Limb (tissue), 2 donors: ENCODE measurements around the gene TMEFF2.

Experiments used
- DNase-seq, 2 donors: peaks; one replicate each; pipeline ENCODE4 v3.0.0-alpha.2; 2016; ENCODE audit errors: extremely low spot score in 2 of 2

TMEFF2 gene

DNA sequence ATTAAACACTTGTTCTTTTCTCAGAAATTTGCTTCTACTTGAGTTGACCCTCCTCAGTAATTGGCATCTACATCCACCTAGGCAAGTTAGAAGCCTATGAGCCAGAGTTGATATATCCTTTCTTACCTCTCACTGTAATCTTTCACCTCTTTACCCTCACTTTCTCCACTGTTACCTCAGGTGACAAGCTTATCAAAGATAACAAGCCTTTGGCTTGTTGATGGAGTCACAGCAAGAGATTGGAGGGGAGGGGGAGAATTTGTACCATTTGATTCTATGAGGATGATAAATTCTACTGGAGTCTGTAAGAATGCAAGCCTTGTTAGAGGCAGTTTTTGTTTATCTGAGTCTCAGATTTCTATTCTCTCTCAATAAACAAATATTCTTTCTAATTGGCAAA is 176.9 kb downstream of the TMEFF2 start:
- DNase-seq = no peak

- DNase-seq = no peak
Measured at GRCh38 chr2:192016265-192016664, 178.5 kb downstream of the TMEFF2 start.

- DNase-seq = no peak
Measured at GRCh38 chr2:192013211-192013610, 181.5 kb downstream of the TMEFF2 start.

DNA sequence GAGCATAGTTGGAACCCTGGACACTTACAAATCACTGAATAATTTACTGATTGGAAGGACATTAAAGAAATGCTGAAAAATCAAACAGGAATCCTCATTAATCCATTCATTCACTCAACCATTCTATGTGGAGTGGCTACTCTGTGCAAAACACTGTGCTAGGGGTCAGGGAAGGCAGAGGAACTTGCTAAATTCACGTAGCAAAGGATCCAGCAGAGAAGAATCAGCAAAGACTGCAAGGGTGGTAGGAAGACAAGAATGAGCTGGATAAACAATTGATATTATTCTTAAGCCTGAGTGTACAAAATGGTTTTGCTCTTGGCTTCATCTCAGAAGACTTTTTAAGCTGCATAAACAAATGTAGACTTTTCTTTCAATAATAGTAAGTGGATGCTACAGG is 183.5 kb downstream of the TMEFF2 start:
- no peak for DNase-seq

- no peak for DNase-seq
Measured at GRCh38 chr2:192010073-192010472, 184.7 kb downstream of the TMEFF2 start.

DNA sequence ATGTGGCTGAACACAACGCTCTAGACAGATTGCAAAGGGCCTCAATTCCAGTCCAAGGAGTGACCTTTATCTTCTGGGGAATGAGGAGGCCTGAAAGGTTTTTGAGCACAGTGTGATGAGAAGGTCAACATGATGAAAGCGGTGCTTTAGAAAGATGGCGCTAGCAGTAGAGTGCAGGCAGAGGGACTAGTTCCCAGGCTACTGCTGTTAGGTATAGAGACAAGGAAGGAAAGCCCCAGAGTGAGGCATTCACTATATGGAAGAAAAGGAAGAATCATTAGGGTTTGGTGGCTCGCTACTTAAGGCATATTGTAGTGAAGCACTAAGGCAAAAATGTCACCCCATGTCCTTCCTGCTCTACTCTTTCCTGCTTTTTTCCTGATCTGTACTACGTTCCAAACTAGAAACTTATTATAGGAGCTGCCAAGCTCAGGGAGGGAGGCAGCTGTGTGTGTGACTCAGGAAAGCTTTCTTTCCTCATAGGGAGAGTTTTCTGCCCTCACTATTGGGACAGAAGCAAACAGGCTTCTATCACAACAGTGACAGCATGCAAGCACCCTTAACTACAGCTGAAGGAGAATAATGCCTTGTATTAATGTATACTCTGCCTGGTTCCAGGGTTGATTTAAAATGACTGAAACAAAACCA is 187.0 kb downstream of the TMEFF2 start:
- no peak for DNase-seq

- no peak for DNase-seq
Measured at GRCh38 chr2:192005211-192005610, 189.5 kb downstream of the TMEFF2 start.

GRCh38 chr2:192004188-192004963 is 190.4 kb downstream of the TMEFF2 start:
- DNase-seq = no peak

DNA sequence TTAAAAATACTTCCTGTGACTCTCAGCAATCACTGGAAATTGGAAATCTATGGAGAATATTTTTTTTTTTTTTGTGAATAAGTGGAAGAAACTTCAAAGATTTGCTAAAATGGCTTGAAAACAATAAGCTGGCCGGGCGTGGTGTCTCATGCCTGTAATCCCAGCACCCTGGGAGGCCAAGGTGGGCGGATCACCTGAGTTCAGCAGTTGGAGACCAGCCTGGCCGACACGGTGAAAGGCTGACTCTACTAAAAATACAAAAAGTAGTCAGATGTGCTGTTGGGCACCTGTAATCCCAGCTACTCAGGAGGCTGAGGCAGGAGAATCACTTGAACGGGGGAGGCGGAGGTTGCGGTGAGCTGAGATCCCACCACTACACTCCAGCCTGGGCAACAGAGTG is 192.3 kb downstream of the TMEFF2 start:
- DNase-seq = no peak

DNA sequence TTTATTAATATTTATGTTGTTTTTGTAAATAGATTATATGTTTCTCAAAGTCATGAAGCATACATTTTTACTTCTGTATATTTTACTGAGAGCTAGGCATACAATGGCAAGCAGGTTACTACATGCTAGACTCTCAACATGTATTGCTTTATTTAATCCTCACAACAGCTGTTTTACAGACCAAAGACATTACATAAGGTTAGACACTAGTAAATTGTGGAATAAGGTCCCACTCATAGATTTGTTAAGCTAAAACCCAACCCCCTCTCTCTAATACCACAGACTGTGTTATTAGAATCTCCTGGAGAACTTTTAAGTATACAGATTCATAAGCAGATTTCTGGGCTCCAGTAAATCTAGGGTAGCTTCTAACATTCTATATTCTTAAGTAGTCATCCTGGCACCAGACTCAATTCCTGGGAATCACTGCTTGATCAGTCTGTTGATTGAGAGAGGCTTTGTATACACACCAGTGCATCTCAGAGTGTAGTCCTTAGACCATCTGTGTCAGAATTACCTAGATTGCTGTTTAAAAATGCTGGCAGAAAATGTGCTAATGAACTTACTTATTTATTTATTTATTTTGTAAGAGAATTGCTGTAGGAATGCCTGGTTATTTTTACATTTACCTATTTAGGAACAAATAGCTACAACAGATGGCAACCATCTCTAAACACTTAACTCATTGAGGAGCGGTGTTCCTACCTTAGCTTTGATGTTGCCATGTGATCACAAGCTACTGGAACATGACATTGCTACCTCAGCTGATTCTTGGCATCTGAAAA is 194.3 kb downstream of the TMEFF2 start:
- no peak for DNase-seq

DNA sequence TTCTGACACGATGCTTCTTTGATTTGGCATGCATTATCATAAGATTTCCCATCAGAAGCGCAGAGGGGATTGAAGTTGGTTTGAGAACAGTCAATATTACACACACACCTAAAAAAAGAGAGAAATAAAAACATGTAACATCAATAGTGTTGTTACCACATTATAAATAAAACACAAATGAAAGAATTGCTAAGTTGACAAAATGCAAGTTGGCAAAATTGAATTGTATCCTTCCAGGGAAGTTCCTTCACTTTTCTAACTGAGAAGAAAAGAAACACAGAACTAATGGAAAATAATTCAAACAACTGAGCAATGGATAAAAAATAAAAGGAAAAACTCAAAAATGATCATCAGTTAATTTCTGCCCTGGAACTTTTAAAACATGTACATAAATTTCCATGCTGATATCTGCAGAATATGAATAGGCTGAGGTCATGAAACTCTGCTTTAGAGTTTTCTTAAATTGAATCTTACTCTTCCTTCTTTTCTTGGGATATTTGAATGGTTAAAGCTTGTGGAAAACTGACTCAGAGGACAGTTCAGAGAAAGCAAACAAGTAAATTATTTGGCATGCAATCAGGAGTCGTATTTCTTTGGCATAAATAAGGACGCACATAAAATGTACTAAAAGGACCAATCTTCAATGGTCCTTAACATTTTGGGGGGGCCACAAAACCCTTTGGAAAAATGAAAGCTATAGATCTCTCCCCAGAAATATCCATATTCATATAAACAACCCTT is 195.5 kb downstream of the TMEFF2 start:
- DNase-seq = peak in 1 of 2 donors; percentile 21

- DNase-seq = no peak
Measured at GRCh38 chr2:191995285-191995684, 199.4 kb downstream of the TMEFF2 start.

- no peak for DNase-seq
Measured at GRCh38 chr2:191994749-191995148, 200.0 kb downstream of the TMEFF2 start.

DNA sequence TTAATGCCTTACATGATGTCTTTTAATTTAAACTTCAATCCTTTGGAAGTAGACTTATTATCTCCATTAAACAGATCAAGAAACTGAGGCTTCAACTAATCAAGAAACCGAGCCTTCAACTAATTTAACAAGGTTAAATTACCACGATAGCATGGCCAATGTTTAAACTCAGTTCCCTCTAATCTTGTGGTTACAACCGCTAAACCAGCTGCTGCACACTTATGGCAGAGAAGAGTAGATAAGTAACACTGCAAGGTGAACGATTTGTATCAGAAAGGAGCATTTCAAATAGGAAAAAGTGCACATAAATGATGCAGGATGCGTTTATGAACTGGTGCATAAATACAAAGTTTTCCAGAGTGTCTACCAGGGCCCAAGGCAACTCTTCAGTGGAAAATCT is 203.3 kb downstream of the TMEFF2 start:
- no peak for DNase-seq

DNA sequence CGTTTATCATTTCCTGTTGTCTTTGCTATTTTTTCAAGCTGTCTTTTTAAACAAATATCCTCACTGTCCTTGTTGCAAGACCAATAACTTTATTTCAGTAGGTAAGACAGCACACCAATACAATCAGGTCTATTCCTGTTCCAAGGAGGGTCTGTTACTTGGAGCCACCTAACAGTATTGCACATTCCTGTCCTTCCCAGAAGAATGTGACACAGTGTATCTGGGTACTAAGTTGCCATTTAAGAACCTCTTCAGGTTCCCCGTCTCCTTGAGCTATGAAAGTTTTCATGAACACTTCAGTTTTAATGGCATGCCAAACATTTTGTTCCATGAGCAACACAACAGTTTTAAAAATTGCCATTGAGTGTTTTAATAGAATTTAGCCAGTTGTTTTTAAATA is 209.0 kb downstream of the TMEFF2 start:
- DNase-seq = no peak

GRCh38 chr2:191983591-191983990 is 211.1 kb downstream of the TMEFF2 start:
- no peak for DNase-seq

DNA sequence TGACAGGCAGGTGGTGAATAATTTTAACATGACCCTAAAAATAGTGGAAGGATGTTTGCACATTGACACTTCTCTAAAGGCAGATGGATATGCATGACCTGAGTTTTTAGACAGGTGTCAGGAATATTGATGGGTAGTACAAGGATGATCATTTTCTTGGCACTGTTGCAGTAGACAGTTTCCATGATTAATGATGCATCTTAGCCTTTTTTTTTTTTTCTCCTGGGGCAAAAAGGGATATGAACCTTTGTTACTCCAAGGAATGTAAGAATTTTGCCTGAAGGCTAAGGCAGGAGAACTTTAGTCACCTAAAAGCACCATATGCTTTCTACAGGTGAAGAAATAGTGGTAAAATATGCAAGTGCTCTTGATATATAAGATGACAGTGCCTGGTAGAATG is 211.5 kb downstream of the TMEFF2 start:
- DNase-seq = no peak

DNA sequence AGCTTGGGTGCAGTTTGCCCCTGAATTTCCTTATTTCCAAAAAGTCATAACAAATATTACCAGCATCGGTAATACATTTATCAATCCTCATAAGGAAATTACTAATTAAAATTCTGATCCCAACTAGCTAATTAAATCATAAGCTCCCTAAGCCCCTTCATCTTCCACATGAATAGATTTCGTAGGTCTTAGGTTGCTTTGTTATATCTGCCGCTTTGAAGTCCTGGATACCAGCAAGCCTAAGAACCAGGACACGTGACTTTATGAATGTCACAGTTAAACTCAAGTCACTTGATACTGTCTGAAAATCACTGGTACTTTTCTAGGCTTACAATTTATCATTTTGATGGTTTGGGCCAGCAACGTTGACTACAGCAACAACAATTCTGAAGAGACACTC is 213.0 kb downstream of the TMEFF2 start:
- DNase-seq = no peak

- no peak for DNase-seq
Measured at GRCh38 chr2:191980483-191980882, 214.2 kb downstream of the TMEFF2 start.

DNA sequence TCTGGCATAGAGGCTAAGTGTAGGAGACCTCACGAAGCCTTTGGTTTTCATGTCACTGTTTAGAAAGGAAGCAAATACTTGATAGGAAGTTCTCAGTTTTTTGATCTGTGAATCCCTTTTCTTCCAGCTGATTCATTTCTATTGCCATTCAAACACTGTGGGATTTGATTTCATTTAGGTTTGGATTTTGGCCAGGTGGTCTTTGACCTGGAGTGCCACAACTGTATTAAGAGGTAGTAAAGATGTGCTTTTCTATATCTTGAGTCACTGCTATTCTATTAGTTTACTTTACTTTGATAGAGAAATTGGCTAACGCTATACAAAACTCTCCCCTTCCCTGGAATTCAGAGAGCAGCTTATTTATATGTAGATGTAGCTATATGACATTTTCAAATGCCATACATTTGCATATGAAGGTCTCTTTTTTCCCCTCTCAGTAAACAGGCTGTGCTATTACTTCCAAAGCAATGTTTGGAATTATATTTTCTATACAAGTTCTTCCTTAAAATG is 215.5 kb downstream of the TMEFF2 start:
- DNase-seq = no peak

- DNase-seq = no peak
Measured at GRCh38 chr2:191977754-191978153, 217.0 kb downstream of the TMEFF2 start.

- DNase-seq = no peak
Measured at GRCh38 chr2:191976436-191976835, 218.3 kb downstream of the TMEFF2 start.
